ENCODE measurements around the gene RABL2B.
"Not testable (repeated sequence)": the region's sequence is repeated elsewhere in the genome, so short reads cannot be mapped to it uniquely, and the experiment has no call there.

DNA sequence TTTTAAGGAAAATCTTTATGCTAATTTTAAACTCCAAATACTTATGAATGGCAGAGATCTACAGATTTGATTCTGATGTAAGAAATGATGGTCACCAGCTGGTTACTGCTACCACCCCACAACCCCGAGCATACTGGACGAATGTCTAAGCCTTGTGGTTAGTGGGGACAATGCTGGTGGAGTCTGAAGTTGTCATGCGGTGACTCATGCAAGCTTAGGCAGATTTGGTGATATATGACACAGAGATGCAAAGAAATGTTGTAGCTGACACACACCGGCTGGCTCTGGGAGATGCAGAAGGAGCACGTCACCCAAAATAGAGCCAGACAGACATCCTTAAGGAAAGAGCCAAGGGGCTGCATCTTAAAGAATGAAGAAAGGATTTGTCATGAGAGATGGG, 3.5 kb upstream of the RABL2B start:
- not testable (repeated sequence) for TF ChIP-seq CTCF (IDR thresholded peaks at IDR 0.05; ENCODE audit: poor library complexity, severe bottlenecking); EP300 (conservative IDR thresholded peaks at IDR 0.05; ENCODE audit: poor library complexity, severe bottlenecking)

Data from neural cell (in vitro differentiated cells).